Peyer's patch (tissue), 4 donors: ENCODE measurements around the gene SRRM3.

Experiments
- POLR2A ChIP-seq, 2 donors: fragments of 450-650 bp; IDR thresholded peaks; one replicate each; pipeline ENCODE4 v1.5.1; 2017; ENCODE audit warnings: antibody characterized with exemption in 2 of 2, mild to moderate bottlenecking in 2 of 2, moderate library complexity in 2 of 2
- TF ChIP-seq, protein P1 (sequence below), 6 experiments: fragments of 450-650 bp in 4 of 6; fragments of 200-600 bp in 2 of 6; sonication (generic) in 1 of 6; IDR thresholded peaks; one replicate each; pipeline ENCODE4 v1.5.1; 2017 to 2019; ENCODE audit warnings: antibody characterized with exemption in 6 of 6, mild to moderate bottlenecking in 3 of 6, moderate library complexity in 1 of 6

DNA sequence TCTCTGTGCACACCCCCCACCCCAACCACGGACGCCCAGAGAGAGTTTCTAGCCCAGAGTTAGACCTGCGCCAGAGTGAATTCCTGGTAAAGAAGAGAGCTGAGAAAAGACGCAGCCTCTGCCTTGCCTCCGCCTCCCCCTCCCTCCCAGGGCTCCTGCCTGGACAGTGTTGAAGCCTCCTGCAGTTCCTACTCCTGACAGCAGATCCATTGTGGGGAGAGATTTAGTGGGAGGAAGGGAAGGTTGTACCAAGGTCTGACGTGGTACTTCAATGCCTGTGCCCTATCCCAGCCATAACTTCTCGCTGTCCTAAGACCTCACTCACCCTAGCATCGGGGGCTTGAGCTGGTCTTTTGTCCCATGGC, 952 bp downstream of the SRRM3 start:
- TF ChIP-seq, protein P1, sequence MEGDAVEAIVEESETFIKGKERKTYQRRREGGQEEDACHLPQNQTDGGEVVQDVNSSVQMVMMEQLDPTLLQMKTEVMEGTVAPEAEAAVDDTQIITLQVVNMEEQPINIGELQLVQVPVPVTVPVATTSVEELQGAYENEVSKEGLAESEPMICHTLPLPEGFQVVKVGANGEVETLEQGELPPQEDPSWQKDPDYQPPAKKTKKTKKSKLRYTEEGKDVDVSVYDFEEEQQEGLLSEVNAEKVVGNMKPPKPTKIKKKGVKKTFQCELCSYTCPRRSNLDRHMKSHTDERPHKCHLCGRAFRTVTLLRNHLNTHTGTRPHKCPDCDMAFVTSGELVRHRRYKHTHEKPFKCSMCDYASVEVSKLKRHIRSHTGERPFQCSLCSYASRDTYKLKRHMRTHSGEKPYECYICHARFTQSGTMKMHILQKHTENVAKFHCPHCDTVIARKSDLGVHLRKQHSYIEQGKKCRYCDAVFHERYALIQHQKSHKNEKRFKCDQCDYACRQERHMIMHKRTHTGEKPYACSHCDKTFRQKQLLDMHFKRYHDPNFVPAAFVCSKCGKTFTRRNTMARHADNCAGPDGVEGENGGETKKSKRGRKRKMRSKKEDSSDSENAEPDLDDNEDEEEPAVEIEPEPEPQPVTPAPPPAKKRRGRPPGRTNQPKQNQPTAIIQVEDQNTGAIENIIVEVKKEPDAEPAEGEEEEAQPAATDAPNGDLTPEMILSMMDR (IDR thresholded peaks at IDR 0.05), result no peak
- no peak for TF ChIP-seq POLR2A (IDR thresholded peaks at IDR 0.05)
